ENCODE results near the gene JPH3. TPM values are rescaled to one million over a fixed set of nuclear protein-coding genes. Genes with fewer than 3 reads are reported as not detected.

JPH3 gene
- total RNA-seq, 1 donor from 2014 or later = 0.16 TPM

GRCh38 chr16:87693827-87694226, 91.5 kb downstream of the JPH3 start:
- DNase-seq (ENCODE audit: low spot score) = no peak

- no peak for DNase-seq (ENCODE audit: low spot score)
Observed at GRCh38 chr16:87694441-87695125, 92.3 kb downstream of the JPH3 start.

GRCh38 chr16:87695534-87695933, 93.2 kb downstream of the JPH3 start:
- DNase-seq (ENCODE audit: low spot score) = no peak

- no peak for DNase-seq (ENCODE audit: low spot score)
Observed at GRCh38 chr16:87696726-87697125, 94.4 kb downstream of the JPH3 start.

GRCh38 chr16:87697256-87697655, 94.9 kb downstream of the JPH3 start:
- no peak for DNase-seq (ENCODE audit: low spot score)

GRCh38 chr16:87697792-87698191, 95.5 kb downstream of the JPH3 start:
- DNase-seq (ENCODE audit: low spot score) = no peak

GRCh38 chr16:87698241-87698640, 95.9 kb downstream of the JPH3 start:
- no peak for DNase-seq (ENCODE audit: low spot score)

GRCh38 chr16:87698676-87699199, 96.4 kb downstream of the JPH3 start:
- no peak for DNase-seq (ENCODE audit: low spot score)

GRCh38 chr16:87700406-87701077, 98.2 kb downstream of the JPH3 start:
- DNase-seq (ENCODE audit: low spot score) = no peak

- DNase-seq (ENCODE audit: low spot score) = no peak
Observed at GRCh38 chr16:87701078-87701460, 98.8 kb downstream of the JPH3 start.

- no peak for DNase-seq (ENCODE audit: low spot score)
Observed at GRCh38 chr16:87701505-87701921, 99.2 kb downstream of the JPH3 start.

GRCh38 chr16:87702325-87702811, 100.1 kb downstream of the JPH3 start:
- DNase-seq (ENCODE audit: low spot score) = no peak

GRCh38 chr16:87703071-87703470, 100.8 kb downstream of the JPH3 start:
- DNase-seq (ENCODE audit: low spot score) = no peak

GRCh38 chr16:87703835-87704375, 101.6 kb downstream of the JPH3 start:
- DNase-seq (ENCODE audit: low spot score) = no peak

- DNase-seq (ENCODE audit: low spot score) = no peak
Observed at GRCh38 chr16:87704754-87705353, 102.5 kb downstream of the JPH3 start.

- no peak for DNase-seq (ENCODE audit: low spot score)
Observed at GRCh38 chr16:87705771-87706277, 103.5 kb downstream of the JPH3 start.

GRCh38 chr16:87706278-87707000, 104.1 kb downstream of the JPH3 start:
- DNase-seq (ENCODE audit: low spot score) = no peak

- DNase-seq (ENCODE audit: low spot score) = no peak
Observed at GRCh38 chr16:87707097-87707496, 104.8 kb downstream of the JPH3 start.

GRCh38 chr16:87707714-87708580, 105.6 kb downstream of the JPH3 start:
- no peak for DNase-seq (ENCODE audit: low spot score)

Measured in mesenteric fat pad (tissue), 1 donor.